Measurements from ENCODE around the gene PLPP1. TPM values are rescaled to one million over a fixed set of nuclear protein-coding genes. Genes with fewer than 3 reads are reported as not detected.

The PLPP1 gene
- total RNA-seq, 1 donor from 2014 or later = 48.1 TPM

- Histone ChIP-seq H3K9me3 (no peaks in the 10 kb centered on the region), H3K27ac (no peak overlapping the region), H3K4me3 (no peak overlapping the region), H3K36me3 (peaks cover 66% of the 10 kb centered on the region), H3K4me1 (peaks cover 4% of the 10 kb centered on the region), H3K27me3 (ENCODE audit: low read depth) (no peaks in the 10 kb centered on the region)
- TF ChIP-seq CTCF (IDR thresholded peaks at IDR 0.05) = no peak
- intact Hi-C loops (cut with DNase I) = no loop called here
- ATAC-seq (no peak), DNase-seq (no peak)
These were observed 126.8 kb downstream of the PLPP1 start for GRCh38 chr5:55407984-55408383.

- intact Hi-C loops (cut with DNase I) = no loop called here
- DNase-seq (no peak), ATAC-seq (peak; percentile 55 to 77)
- H3K4me1 ChIP-seq = peaks cover 4% of the 10 kb centered on the region
- no peak overlapping the region for H3K27ac ChIP-seq
- TF ChIP-seq CTCF (IDR thresholded peaks at IDR 0.05) = peak; percentile 69
- no peak overlapping the region for H3K4me3 ChIP-seq
- no peaks in the 10 kb centered on the region for H3K27me3 ChIP-seq (ENCODE audit: low read depth)
- no peaks in the 10 kb centered on the region for H3K9me3 ChIP-seq
- H3K36me3 ChIP-seq = peaks cover 63% of the 10 kb centered on the region
These were observed 127.6 kb downstream of the PLPP1 start for GRCh38 chr5:55407059-55407684.

- peaks cover 64% of the 10 kb centered on the region for H3K36me3 ChIP-seq
- peaks cover 4% of the 10 kb centered on the region for H3K4me1 ChIP-seq
- H3K27ac ChIP-seq = no peak overlapping the region
- intact Hi-C loops (cut with DNase I) = no loop called here
- ATAC-seq = peak in 1 of 2 donors; percentile 40
- H3K4me3 ChIP-seq = no peak overlapping the region
- no peaks in the 10 kb centered on the region for H3K9me3 ChIP-seq
- no peak for DNase-seq
- no peak for TF ChIP-seq CTCF (IDR thresholded peaks at IDR 0.05)
- H3K27me3 ChIP-seq (ENCODE audit: low read depth) = no peaks in the 10 kb centered on the region
These were observed 128.5 kb downstream of the PLPP1 start for GRCh38 chr5:55406292-55406691.

- Histone ChIP-seq H3K27ac (no peak overlapping the region), H3K4me3 (no peak overlapping the region), H3K36me3 (peaks cover 88% of the 10 kb centered on the region), H3K4me1 (no peaks in the 10 kb centered on the region), H3K27me3 (ENCODE audit: low read depth) (no peaks in the 10 kb centered on the region), H3K9me3 (no peaks in the 10 kb centered on the region)
- ATAC-seq = no peak
- TF ChIP-seq CTCF (IDR thresholded peaks at IDR 0.05) = no peak
- DNase-seq = no peak
- intact Hi-C loops (cut with DNase I) = no loop called here
These were observed 132.6 kb downstream of the PLPP1 start for GRCh38 chr5:55402199-55402598.

GRCh38 chr5:55393501-55394175 lies 141.1 kb downstream of the PLPP1 start:
- intact Hi-C loops (cut with DNase I) = no loop called here
- Histone ChIP-seq H3K4me3 (no peak overlapping the region), H3K4me1 (no peaks in the 10 kb centered on the region), H3K36me3 (peaks cover 56% of the 10 kb centered on the region), H3K27ac (no peak overlapping the region), H3K27me3 (ENCODE audit: low read depth) (no peaks in the 10 kb centered on the region), H3K9me3 (peaks cover 9% of the 10 kb centered on the region)
- ATAC-seq (no peak), DNase-seq (no peak)
- no peak for TF ChIP-seq CTCF (IDR thresholded peaks at IDR 0.05)

Measured in lower lobe of right lung (tissue), 2 donors.